BE2C (cell line): ENCODE data around the gene TMCO1.
"Not testable (repeated sequence)": the region's sequence is repeated elsewhere in the genome, so short reads cannot be mapped to it uniquely, and the experiment has no call there.

Source experiments
- DNase-seq: peaks from one replicate; pipeline ENCODE4 v3.0.0-alpha.2; 2020
- H3K27me3 ChIP-seq: fragments of 250-450 bp; sonication (Bioruptor Pico); 2 replicates; pipeline ENCODE4 v1.5.1; 2020; ENCODE audit warnings: mild to moderate bottlenecking
- H3K36me3 ChIP-seq: fragments of 250-450 bp; sonication (Bioruptor Pico); 2 replicates; pipeline ENCODE4 v1.5.1; 2020; ENCODE audit warnings: mild to moderate bottlenecking
- H3K4me1 ChIP-seq: fragments of 250-450 bp; sonication (Bioruptor Pico); 2 replicates; pipeline ENCODE4 v1.5.1; 2020
- H3K4me3 ChIP-seq: 2 replicates; pipeline ENCODE4 v1.5.1; 2011; ENCODE audit warnings: low read depth, low read length
- H3K9me3 ChIP-seq: fragments of 250-450 bp; sonication (Bioruptor Pico); 2 replicates; pipeline ENCODE4 v1.5.1; 2020
- CTCF ChIP-seq: IDR thresholded peaks from 2 replicates; pipeline ENCODE4 v1.5.1; 2012; ENCODE audit warnings: mild to moderate bottlenecking, low read depth, low read length

The TMCO1 gene

GRCh38 chr1:165712764-165713163 is 55.9 kb downstream of the TMCO1 start:
- no peaks in the 10 kb centered on the region for H3K9me3 ChIP-seq
- no peak for DNase-seq
- no peak for TF ChIP-seq CTCF
- H3K4me1 ChIP-seq = no peaks in the 10 kb centered on the region
- H3K27me3 ChIP-seq = no peaks in the 10 kb centered on the region
- H3K4me3 ChIP-seq = no peak overlapping the region
- no peaks in the 10 kb centered on the region for H3K36me3 ChIP-seq

GRCh38 chr1:165707984-165708706 is 60.5 kb downstream of the TMCO1 start:
- no peaks in the 10 kb centered on the region for H3K36me3 ChIP-seq
- no peak for DNase-seq
- no peak overlapping the region for H3K4me3 ChIP-seq
- no peaks in the 10 kb centered on the region for H3K9me3 ChIP-seq
- H3K27me3 ChIP-seq = no peaks in the 10 kb centered on the region
- H3K4me1 ChIP-seq = no peaks in the 10 kb centered on the region
- no peak for TF ChIP-seq CTCF

- TF ChIP-seq CTCF = no peak
- H3K36me3 ChIP-seq = no peaks in the 10 kb centered on the region
- H3K27me3 ChIP-seq = no peaks in the 10 kb centered on the region
- no peaks in the 10 kb centered on the region for H3K4me1 ChIP-seq
- no peak for DNase-seq
- H3K9me3 ChIP-seq = no peaks in the 10 kb centered on the region
- H3K4me3 ChIP-seq = no peak overlapping the region
Measured at GRCh38 chr1:165703648-165704047, 65.0 kb downstream of the TMCO1 start.

GRCh38 chr1:165701922-165702321 is 66.7 kb downstream of the TMCO1 start:
- H3K9me3 ChIP-seq, H3K4me3 ChIP-seq, DNase-seq, H3K27me3 ChIP-seq, H3K36me3 ChIP-seq, H3K4me1 ChIP-seq: not testable (repeated sequence)

- TF ChIP-seq CTCF = no peak
- no peaks in the 10 kb centered on the region for H3K9me3 ChIP-seq
- H3K36me3 ChIP-seq = no peaks in the 10 kb centered on the region
- no peak for DNase-seq
- no peaks in the 10 kb centered on the region for H3K27me3 ChIP-seq
- no peaks in the 10 kb centered on the region for H3K4me1 ChIP-seq
- H3K4me3 ChIP-seq = no peak overlapping the region
Measured at GRCh38 chr1:165699577-165699976, 69.1 kb downstream of the TMCO1 start.

- H3K4me1 ChIP-seq = no peaks in the 10 kb centered on the region
- no peak for DNase-seq
- no peak for TF ChIP-seq CTCF
- peak overlapping the region; percentile 95 for H3K4me3 ChIP-seq
- H3K36me3 ChIP-seq = no peaks in the 10 kb centered on the region
- H3K27me3 ChIP-seq = no peaks in the 10 kb centered on the region
- no peaks in the 10 kb centered on the region for H3K9me3 ChIP-seq
Measured at GRCh38 chr1:165698761-165699052, 70.0 kb downstream of the TMCO1 start.
